SK-N-SH treated with all-trans-retinoic acid at 6 μM for 48 hours (cell line): ENCODE results near the gene SACS.

ENCODE experiments used
- ESRRG ChIP-seq: fragments of 250-450 bp; sonication (Bioruptor Pico); IDR thresholded peaks from 2 replicates; pipeline ENCODE4 v1.6.1; 2021; ENCODE audit warnings: mild to moderate bottlenecking
- TOX ChIP-seq: fragments of 250-450 bp; sonication (Bioruptor Pico); IDR thresholded peaks from 2 replicates; pipeline ENCODE4 v1.8.0; 2021; ENCODE audit warnings: mild to moderate bottlenecking, moderate library complexity, borderline replicate concordance
- ZFP3 ChIP-seq: fragments of 250-450 bp; sonication (Bioruptor Pico); IDR thresholded peaks from 2 replicates; pipeline ENCODE4 v1.5.0; 2020; ENCODE audit warnings: mild to moderate bottlenecking, moderate library complexity
- TF ChIP-seq, protein P1 (sequence below): fragments of 250-450 bp; sonication (Bioruptor Pico); IDR thresholded peaks from 2 replicates; pipeline ENCODE4 v1.8.0; 2020; ENCODE audit warnings: mild to moderate bottlenecking, moderate library complexity, borderline replicate concordance

GRCh38 chr13:23391752-23392151, 41.8 kb downstream of the SACS start:
- TF ChIP-seq, protein P1, sequence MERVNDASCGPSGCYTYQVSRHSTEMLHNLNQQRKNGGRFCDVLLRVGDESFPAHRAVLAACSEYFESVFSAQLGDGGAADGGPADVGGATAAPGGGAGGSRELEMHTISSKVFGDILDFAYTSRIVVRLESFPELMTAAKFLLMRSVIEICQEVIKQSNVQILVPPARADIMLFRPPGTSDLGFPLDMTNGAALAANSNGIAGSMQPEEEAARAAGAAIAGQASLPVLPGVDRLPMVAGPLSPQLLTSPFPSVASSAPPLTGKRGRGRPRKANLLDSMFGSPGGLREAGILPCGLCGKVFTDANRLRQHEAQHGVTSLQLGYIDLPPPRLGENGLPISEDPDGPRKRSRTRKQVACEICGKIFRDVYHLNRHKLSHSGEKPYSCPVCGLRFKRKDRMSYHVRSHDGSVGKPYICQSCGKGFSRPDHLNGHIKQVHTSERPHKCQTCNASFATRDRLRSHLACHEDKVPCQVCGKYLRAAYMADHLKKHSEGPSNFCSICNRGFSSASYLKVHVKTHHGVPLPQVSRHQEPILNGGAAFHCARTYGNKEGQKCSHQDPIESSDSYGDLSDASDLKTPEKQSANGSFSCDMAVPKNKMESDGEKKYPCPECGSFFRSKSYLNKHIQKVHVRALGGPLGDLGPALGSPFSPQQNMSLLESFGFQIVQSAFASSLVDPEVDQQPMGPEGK: no peak
- no peak for TF ChIP-seq ESRRG (CRISPR knock-in tag)
- TF ChIP-seq TOX: no peak
- TF ChIP-seq ZFP3: no peak
